ENCODE data around the gene ZNF200. TPM values are rescaled to one million over a fixed set of nuclear protein-coding genes. Genes with fewer than 3 reads are reported as not detected.

ZNF200 gene, protein sequence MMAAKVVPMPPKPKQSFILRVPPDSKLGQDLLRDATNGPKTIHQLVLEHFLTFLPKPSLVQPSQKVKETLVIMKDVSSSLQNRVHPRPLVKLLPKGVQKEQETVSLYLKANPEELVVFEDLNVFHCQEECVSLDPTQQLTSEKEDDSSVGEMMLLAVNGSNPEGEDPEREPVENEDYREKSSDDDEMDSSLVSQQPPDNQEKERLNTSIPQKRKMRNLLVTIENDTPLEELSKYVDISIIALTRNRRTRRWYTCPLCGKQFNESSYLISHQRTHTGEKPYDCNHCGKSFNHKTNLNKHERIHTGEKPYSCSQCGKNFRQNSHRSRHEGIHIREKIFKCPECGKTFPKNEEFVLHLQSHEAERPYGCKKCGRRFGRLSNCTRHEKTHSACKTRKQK
- total RNA-seq = 1 to 10 TPM; 7.1 to 7.2 TPM

DNA sequence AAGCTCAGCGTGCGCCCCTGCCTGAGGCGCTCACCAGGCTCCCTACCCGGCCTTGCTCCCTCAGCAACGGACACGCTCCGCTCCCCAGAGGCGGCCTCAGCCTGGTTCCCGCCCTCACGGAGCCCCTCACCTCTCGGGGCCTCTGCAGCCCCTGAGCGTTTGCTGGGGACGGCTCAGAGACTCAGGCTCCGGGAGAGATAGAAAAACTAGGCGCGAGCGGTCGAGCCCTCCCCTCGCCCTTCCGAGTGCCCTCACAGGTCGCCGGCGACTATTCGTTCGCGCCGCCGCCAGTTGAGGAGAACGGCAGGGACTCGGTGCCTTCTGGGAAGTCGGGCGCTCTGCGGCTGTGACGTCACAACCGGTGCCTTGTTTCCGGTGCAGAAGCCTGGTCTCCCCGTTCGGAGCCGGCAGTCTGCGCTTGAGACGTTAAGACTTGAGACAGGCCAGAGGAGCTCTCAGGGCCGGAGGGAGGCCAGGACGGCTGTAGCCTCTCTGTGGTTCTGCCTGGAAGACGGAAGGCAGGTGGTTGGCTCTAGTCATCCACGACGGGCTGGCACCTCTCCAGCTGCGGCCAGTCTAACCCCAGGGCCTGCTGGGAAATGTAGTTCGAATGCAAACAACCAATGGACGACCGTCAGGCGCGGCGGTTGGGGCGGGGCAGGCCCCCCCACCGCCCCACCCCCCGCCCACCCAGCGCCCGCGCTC is at the start of gene ZNF200:
ZNF200 (minus strand) TSS at position 302 of the 705 bp plus-strand sequence. CDS start 1,403 bp downstream, outside the sequence.
- Histone ChIP-seq H3K9ac (ENCODE audit: low read depth in 2 of 2, low read length in 2 of 2) (peak within 1 kb of the TSS; percentile 70 to 95), H3K4me1 (peaks cover 7% of the 10 kb centered on the region), H3K27ac (peak within 1 kb of the TSS; percentile 94), H3K27me3 (no peaks in the 10 kb centered on the region), H3K9me3 (no peaks in the 10 kb centered on the region), H3K4me3 (peak within 1 kb of the TSS; percentile 99), H3K36me3 (peaks cover 20% of the 10 kb centered on the region)
- DNase-seq = peak; percentile 96
- intact Hi-C loops (cut with DNase I) = no loop called here
- TF ChIP-seq, protein P1, sequence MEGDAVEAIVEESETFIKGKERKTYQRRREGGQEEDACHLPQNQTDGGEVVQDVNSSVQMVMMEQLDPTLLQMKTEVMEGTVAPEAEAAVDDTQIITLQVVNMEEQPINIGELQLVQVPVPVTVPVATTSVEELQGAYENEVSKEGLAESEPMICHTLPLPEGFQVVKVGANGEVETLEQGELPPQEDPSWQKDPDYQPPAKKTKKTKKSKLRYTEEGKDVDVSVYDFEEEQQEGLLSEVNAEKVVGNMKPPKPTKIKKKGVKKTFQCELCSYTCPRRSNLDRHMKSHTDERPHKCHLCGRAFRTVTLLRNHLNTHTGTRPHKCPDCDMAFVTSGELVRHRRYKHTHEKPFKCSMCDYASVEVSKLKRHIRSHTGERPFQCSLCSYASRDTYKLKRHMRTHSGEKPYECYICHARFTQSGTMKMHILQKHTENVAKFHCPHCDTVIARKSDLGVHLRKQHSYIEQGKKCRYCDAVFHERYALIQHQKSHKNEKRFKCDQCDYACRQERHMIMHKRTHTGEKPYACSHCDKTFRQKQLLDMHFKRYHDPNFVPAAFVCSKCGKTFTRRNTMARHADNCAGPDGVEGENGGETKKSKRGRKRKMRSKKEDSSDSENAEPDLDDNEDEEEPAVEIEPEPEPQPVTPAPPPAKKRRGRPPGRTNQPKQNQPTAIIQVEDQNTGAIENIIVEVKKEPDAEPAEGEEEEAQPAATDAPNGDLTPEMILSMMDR (IDR thresholded peaks at IDR 0.05) = no peak

DNA sequence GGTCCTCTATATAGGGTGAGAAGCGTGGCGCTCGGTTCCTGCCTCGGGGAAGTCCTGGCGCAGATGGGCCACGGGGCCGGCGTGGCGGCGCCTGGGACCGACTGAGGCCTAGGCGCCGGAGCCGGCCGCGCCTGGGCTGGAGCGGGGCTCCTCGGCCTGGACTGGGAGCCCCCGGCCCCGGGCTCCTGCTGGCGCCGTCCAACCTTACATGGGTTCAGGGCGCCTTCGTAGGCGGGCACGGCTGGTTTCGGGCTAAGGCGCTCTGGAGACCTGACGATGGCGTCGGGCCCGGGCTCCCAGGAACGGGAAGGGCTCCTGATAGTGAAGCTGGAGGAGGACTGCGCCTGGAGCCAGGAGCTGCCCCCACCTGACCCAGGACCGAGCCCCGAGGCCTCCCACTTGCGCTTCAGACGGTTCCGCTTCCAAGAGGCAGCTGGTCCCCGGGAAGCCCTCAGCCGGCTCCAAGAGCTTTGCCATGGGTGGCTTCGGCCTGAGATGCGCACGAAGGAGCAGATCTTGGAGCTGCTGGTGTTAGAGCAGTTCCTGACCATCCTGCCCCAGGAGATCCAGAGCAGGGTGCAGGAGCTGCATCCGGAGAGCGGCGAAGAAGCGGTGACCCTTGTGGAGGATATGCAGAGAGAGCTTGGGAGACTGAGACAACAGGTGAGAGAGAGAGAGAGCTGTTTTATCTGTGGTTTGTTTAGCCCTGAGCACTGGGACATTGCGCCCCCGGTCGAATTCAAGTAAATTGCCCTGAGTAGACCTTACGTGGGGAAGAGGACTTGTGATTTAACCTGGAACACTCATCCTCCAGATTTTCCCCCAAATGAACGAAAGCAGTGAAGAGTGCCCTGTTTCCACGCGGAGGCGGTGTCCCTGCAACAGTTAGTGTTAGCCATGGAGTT is 48.8 kb upstream of the ZNF200 start:
- no peak for DNase-seq
- H3K27me3 ChIP-seq = no peaks in the 10 kb centered on the region
- peak overlapping the region; percentile 84 for H3K4me3 ChIP-seq
- peaks cover 5% of the 10 kb centered on the region for H3K36me3 ChIP-seq
- TF ChIP-seq, protein P1 (IDR thresholded peaks at IDR 0.05) = no peak
- peaks cover 15% of the 10 kb centered on the region for H3K4me1 ChIP-seq
- peak overlapping the region; percentile 89 to 96 for H3K9ac ChIP-seq (ENCODE audit: low read depth in 2 of 2, low read length in 2 of 2)
- peaks cover 5% of the 10 kb centered on the region for H3K9me3 ChIP-seq
- intact Hi-C loops (cut with DNase I) = loop anchor here (10.0 kb wide), 1 partner anchor 221 kb away; the partner anchor contains the start of gene CLUAP1
- peak overlapping the region; percentile 96 for H3K27ac ChIP-seq

DNA sequence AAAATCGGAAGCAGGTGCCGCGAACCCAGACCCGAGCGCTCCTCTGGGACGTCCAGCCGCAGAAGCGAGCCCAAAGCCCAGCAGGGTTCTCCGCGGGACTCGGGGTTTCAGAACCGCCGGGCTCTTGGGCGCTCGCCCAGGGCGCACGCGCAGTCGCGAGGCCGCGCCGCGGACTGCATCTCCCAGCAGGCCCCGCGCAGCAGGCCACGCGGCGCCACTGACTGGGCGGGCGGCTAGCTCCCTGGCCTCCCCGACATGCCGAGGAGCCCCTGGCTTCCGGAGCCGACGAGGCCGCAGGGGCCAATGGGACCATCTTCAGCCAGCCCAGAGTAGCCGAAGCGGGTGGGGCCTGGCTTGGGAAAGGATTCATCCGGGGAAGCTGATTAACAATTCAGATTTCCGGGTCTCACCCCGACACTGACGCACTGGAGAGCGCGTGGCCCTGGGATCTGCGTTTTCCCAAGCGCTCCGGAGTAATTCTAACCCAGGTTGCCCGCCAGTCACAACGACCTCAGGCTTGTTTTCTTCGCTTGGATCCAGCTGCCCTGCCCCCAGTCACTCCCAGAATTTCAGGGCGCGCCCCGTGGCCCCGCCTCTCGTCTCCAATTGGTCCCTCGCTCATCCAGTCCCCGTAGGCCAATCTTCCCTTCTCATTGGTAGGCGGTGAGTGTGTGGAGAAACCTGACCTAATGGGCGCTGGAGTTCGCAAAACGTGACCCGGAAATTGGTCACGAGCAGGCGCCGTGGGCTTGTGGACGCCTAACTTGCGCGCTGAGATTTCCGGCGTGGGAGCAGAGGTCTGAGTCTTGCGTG is 48.0 kb upstream of the ZNF200 start, which contains the start of gene ZNF263:
ZNF263 (plus strand) TSS at position 762 of the 813 bp plus-strand sequence. CDS start 328 bp downstream, outside the sequence.
- H3K4me1 ChIP-seq = peaks cover 15% of the 10 kb centered on the region
- peak within 1 kb of the TSS; percentile 96 for H3K27ac ChIP-seq
- DNase-seq = peak; percentile 99
- peak within 1 kb of the TSS; percentile 84 for H3K4me3 ChIP-seq
- peak within 1 kb of the TSS; percentile 89 to 96 for H3K9ac ChIP-seq (ENCODE audit: low read depth in 2 of 2, low read length in 2 of 2)
- no peaks in the 10 kb centered on the region for H3K36me3 ChIP-seq
- H3K27me3 ChIP-seq = no peaks in the 10 kb centered on the region
- H3K9me3 ChIP-seq = no peaks in the 10 kb centered on the region
- intact Hi-C loops (cut with DNase I) = loop anchor here (10.0 kb wide), 1 partner anchor 222 kb away; the partner anchor contains the start of gene CLUAP1
- TF ChIP-seq, protein P1 (IDR thresholded peaks at IDR 0.05) = no peak

DNA sequence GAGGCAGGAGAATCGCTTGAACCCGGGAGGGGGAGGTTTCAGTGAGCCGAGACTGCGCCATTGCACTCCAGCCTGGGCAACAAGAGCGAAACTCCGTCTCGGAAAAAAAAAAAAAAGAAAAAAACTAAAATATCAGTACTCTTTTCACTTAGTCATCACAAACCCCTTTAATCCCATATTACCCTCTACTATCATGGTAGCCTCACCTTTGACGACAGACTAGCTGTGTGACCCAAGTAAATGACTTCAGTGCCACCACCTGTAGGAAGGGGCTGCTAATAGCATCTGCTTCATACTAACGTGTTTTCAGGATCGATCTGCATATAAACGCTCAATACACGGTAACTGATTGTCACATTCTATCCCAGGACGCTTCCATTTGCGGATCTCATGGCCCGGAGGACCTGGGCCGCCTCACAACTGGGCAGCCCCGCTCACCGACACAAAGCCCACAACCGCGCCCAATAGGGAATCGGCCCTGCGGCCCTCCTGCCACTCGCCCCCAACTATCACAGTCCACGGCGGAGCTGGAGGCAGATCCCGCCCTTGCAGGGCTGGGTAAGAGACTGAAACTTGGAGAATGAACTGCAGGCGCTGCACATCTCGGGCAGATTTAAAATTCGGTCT is 47.3 kb upstream of the ZNF200 start:
- no peaks in the 10 kb centered on the region for H3K27me3 ChIP-seq
- DNase-seq = no peak
- peak overlapping the region; percentile 89 to 93 for H3K9ac ChIP-seq (ENCODE audit: low read depth in 2 of 2, low read length in 2 of 2)
- TF ChIP-seq, protein P1 (IDR thresholded peaks at IDR 0.05) = no peak
- H3K4me3 ChIP-seq = peak overlapping the region; percentile 84
- peak overlapping the region; percentile 96 for H3K27ac ChIP-seq
- peaks cover 15% of the 10 kb centered on the region for H3K4me1 ChIP-seq
- intact Hi-C loops (cut with DNase I) = loop anchor here (10.0 kb wide), 1 partner anchor 223 kb away; the partner anchor contains the start of gene CLUAP1
- no peaks in the 10 kb centered on the region for H3K9me3 ChIP-seq
- H3K36me3 ChIP-seq = no peaks in the 10 kb centered on the region
